GM18498 (cell line): ENCODE data around the gene SCMH1.
A peak's percentile ranks its signal among the peaks of the same experiment; 100 is the strongest.

Experiments used
- ATAC-seq: cut with Tn5 transposase; IDR thresholded peaks from one replicate; pipeline ENCODE4 v1.9.1; 2021; ENCODE audit warnings: mild to moderate bottlenecking, moderate library complexity; ENCODE audit not compliant: unreplicated experiment

The SCMH1 gene

GRCh38 chr1:41010345-41010744 is 231.8 kb downstream of the SCMH1 start:
- no peak for ATAC-seq

- ATAC-seq: no peak
Observed at GRCh38 chr1:41009466-41009865, 232.6 kb downstream of the SCMH1 start.

GRCh38 chr1:41006942-41007865 is 234.9 kb downstream of the SCMH1 start:
- no peak for ATAC-seq

- ATAC-seq: no peak
Observed at GRCh38 chr1:41005876-41006275, 236.2 kb downstream of the SCMH1 start.

- peak; percentile 97 for ATAC-seq
Observed at GRCh38 chr1:41003640-41004220, 238.4 kb downstream of the SCMH1 start.

DNA sequence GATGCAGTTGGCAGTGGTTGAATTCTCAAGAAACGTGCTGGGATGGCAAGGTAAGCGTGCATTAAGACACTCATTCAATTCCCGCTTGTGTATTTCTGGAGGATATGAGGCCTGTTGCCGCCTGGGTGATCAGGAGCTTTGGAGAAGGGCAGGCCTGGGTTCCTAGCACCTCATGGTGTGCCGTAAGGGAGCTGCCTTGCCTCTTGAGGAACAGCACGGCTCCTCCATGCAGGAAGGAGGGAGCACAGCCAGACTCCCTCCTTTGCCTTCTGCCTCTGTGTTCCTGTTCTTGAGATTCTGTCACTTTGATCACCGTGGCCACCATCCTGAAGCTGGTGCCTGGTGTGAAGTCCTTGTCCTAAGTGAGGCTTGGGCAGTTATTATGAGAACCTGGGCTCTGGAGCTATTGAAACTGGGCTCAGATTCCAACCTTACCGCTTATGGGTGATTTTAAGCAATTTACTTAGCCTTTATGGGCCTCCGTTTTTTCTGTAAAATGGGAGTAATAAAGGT is 238.9 kb downstream of the SCMH1 start:
- ATAC-seq: peak; percentile 3

- ATAC-seq: no peak
Observed at GRCh38 chr1:40998668-40999067, 243.4 kb downstream of the SCMH1 start.

DNA sequence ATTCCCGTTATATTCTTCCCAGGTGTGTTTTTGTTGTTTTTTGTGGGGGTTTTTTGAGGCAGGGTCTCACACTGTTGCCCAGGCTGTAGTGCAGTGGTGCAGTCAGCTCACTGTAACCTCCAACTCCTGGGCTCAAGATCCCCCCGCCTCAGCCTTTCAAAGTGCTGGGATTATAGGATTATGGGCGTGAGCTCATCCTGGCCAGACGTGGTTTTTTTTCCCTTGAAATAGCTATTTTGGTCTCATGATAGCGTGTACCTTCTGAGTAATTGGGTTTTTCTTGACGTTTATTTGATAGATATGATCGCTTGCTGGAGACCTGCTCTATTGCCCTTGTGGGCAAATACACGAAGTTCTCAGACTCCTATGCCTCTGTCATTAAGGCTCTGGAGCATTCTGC is 245.0 kb downstream of the SCMH1 start:
- ATAC-seq: no peak

GRCh38 chr1:40989066-40989465 is 253.0 kb downstream of the SCMH1 start:
- no peak for ATAC-seq

GRCh38 chr1:40988280-40988679 is 253.8 kb downstream of the SCMH1 start:
- no peak for ATAC-seq

DNA sequence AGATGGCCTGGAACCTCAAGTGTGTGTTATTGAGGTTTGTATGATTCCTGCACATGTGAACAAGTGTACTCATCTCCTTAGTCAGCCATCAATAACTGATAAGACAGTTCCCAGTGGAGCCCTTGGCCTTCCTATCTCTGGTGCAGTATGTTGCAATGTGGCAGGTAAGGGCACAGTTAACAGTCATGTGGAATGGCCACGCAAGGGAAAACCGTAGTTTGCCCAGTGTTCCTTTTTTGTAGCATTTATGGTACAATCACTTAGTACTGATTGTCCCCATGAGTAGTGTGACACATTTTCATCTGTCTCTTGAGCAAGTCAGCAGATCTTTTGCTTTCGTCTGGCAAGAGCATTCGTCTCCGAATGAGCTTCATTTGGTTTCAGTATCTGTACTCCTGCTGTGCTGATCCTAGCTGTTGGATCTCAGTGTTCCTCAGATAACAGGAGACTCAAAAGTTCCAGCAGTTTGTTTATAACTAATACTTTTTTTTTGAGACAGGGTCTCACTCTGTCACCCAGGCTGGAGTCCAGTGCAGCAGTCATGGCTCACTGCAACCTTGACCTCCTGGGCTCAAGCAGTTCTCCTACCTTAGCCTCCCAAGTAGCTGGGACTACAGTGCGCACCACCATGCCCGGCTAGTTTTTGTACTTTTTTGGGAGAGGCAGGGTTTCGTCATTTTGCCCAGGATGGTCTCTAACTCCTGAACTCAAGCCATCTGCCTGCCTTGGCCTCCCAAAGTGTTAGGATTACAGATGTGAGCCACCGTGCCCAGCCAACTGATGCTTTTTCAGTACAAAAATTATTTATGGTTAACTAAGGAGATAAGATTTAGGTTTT is 254.4 kb downstream of the SCMH1 start:
- ATAC-seq: no peak

GRCh38 chr1:40986956-40987355 is 255.2 kb downstream of the SCMH1 start:
- ATAC-seq: no peak

DNA sequence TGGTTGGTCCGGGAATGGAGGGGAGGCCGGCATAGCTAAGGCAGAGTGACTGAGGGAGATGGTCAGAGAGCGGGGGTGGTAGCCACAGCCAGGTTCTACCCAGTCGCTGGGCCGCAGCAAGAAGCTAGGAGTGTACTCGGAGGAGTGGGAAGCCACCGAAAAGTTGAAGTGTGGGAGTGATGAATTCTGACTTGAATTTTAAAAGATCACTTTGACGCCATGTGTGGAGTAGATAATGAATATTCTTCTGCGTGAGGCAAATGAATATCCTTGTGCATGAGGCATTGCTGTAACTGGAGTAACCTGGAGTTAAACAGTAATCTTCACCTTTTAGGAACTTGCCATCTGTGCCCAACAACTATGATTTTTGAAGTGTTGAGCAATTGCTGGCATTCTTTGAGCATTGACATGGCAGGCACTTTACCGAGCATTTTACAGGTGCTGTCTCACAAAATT is 255.8 kb downstream of the SCMH1 start:
- no peak for ATAC-seq

DNA sequence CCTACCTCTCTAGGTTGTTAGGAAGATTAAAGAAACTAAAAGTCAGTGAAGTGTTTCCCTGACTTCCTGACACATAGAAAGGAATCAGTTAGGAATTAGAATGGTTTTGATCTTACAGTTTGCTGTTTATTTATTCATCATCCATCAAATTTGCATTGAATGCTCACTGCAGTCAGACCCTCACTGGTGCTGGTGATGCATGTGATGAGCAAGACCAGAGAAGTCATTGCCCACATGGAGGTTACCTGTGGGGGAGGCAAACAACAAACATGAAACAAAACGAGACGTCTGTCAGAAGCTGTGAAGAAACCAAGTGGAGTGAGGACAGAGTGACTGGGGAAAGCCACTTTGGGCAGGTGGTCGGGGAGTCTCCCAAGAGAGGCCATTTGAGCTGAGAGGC is 256.2 kb downstream of the SCMH1 start:
- ATAC-seq: no peak

DNA sequence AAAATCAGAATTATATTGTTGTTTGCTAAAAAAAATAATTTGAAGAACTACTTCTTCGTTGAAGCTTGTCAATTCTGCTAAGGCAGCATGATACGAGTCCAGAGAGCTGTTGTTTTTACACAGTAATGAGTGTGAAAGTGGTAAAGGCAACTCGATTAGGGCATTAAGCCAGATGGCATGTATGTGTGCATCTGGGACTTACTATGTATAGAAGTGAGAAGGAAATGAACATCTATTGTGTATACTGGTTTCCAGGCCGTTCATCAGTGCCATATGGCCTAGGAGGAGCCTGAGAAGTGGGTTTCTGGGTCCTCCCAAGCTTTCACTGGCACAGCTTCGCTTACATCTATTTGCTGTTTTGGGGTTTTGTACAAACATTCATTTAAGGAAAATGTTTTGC is 256.9 kb downstream of the SCMH1 start:
- ATAC-seq: no peak

GRCh38 chr1:40984531-40984930 is 257.6 kb downstream of the SCMH1 start:
- no peak for ATAC-seq

GRCh38 chr1:40984066-40984465 is 258.0 kb downstream of the SCMH1 start:
- ATAC-seq: no peak

GRCh38 chr1:40983286-40983685 is 258.8 kb downstream of the SCMH1 start:
- ATAC-seq: no peak

- ATAC-seq: no peak
Observed at GRCh38 chr1:40982721-40983120, 259.4 kb downstream of the SCMH1 start.

DNA sequence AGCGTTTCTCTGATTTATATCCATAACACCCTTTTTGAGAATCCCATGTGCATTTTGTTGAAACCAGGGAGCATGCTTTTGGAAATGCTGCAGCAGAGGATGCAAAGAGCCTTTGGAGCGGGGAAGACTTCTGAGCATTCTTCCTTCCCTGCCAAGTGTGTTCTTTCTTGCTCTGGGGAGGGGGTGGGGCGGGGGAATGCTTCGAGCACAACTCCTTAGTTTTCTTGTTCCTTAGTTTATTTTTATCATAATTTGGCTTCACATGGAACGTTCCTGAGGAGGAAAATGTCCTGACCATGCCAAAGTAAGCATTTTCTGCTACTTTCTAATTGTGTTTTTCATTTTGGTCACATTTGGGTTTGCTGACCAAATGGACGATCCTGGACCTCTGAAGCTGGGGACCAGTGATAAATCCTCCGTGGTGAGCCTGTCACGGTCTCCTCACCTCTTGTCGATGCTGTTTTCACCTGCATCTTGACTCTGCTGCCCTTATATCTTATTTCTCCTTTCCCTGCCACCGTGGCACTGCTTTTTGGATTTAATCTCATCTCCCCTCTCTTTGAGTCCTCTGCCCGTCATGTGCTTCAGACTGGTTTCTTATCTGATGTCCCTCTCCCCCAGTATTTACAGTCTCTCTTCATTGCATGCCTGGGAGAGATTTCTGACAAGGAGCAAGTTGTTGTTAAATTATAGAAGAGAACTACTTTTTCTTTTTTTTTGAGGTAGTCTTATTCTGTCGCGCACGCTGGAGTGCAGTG is 260.2 kb downstream of the SCMH1 start:
- no peak for ATAC-seq
